Epithelial cell of prostate (primary cell): ENCODE data around the gene RAB33A.
"Not testable (repeated sequence)": the region's sequence is repeated elsewhere in the genome, so short reads cannot be mapped to it uniquely, and the experiment has no call there.

Source experiments
- DNase-seq: peaks from one replicate; pipeline ENCODE4 v3.0.0-alpha.2; 2011; ENCODE audit warnings: low read depth, low spot score
- H3K27ac ChIP-seq: fragments of 450-650 bp; 2 replicates; pipeline ENCODE4 v1.5.1; 2017; ENCODE audit warnings: mild to moderate bottlenecking

Gene RAB33A

DNA sequence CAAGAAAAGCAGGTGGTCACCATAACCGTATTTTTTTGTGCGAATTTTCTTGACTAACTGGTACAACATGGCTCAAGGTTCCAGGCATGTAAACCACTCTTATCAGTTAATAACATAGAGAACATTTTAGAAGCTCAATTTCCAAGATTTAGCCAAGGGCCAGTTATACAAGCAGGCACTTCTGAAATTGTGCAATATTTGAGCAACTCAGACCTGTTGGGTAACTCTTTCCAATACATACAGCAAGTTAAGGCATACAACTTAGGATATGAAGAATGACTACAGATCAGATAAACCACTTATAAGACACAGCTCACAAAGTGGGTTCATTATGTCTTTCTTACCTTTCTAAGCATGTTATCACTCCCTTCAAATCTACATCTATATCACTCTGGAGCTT lies 53.0 kb downstream of the RAB33A start:
- DNase-seq: peak; percentile 1
- no peak overlapping the region for H3K27ac ChIP-seq

DNA sequence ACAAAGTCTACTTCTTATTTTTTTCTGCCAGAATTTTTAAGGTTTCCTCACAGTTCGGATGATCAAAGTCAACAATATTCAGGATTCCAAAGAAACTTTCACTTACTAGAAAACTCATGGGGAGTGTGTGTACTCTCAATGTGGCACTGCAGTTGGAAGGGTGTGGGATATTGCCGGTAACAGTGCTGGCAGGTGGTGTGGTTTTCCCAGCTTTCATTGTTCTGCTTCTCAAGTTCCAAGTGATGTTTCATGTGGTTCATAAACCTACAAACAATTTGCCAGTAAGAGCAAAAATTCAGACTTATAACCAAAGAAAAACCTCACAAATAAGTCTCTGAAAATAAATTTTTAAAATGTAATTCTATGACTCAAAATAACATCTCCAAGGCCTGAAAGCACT lies 57.1 kb downstream of the RAB33A start:
- DNase-seq: no peak
- H3K27ac ChIP-seq: no peak overlapping the region

DNA sequence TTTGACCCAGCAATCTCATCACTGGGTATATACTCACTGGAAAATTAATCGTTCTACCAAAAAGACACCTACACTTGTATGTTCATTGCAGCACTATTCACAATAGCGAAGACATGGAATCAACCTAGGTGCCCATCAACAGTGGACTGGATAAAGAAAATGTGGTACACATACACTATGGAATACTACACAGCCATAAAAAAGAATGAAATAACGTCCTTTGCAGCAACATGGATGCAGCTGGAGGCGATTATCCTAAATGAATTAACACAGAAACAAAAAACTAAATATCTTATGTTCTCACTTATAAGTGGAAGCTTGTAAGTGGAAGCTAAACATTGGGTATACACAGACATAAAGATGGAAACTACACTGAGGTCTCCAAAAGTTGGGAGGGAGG lies 59.4 kb downstream of the RAB33A start:
- H3K27ac ChIP-seq, DNase-seq: not testable (repeated sequence)
